ENCODE results near the gene CLEC1B.

DNA sequence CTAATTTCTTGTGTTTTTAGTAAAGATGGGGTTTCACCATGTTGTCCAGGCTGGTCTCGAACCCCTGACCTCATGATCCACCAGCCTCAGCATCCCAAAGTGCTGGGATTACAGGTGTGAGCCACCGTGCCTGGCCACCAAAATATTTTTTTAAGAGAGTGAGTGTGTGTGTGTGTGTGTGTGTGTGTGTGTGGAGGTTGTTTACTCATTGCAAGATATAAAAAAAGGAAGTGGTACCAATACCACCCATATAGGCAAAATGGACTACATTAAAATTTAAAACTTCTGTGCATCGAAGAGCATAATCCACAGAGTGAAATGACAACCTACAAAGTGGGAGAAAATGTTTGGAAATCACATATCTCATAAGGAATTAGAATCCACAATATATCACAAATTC is 51.2 kb downstream of the CLEC1B start:
- TF ChIP-seq POLR2AphosphoS5 (IDR thresholded peaks at IDR 0.05; ENCODE audit: insufficient read depth in 1 of 2, low read depth in 1 of 2) (no peak), POLR2A (IDR thresholded peaks at IDR 0.05) (no peak)
